Measurements from ENCODE around the gene VPS9D1. TPM values are rescaled to one million over a fixed set of nuclear protein-coding genes. Genes with fewer than 3 reads are reported as not detected.

VPS9D1 gene
- total and polyA plus RNA-seq, 2 experiments from 2014 or later: 2.1 to 2.2 TPM

DNA sequence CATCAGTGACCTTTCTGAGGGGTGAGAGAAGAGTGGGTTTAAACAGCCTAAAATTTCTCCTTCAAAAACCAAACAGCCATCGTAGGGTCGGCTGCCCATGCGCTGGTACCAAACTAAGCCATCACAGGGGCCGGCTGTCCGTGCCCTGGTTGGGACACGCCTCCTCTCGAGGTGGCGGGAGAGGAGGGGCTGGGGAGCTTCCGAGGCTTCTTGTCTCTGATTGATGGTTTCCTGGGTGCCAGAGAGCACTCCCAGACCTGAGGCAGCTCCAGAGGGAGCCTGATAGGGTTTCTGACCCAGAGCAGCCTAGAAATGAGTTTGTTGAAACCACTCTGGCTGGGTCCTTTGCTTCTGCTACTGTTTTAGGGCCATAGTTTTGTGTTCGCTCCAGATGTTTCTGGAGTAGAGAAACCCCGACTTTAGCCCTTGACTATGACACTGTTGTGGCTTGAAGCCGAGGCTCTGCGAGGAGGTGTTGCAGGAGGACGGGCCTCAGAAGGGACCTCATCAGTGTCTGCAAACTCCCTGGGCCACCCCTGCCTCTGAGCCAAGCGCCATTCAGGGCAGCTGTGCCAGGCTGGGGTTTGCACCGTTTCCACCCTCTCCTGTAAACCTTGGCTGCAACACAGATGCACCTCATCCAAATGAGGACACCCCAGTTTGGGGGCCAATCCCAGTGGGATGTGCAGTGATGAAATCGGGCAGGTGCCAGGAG is 6.9 kb upstream of the VPS9D1 start:
- Histone ChIP-seq H3K79me2 (replicated peaks; ENCODE audit: insufficient read depth) (no peaks in the 10 kb centered on the region), H3K4me2 (no peak overlapping the region), H3F3A (replicated peaks; ENCODE audit: low read depth) (0 out of 2 replicates have a peak, but pooled peaks cover 15% of the 10 kb centered on the region), H3K27ac (ENCODE audit: low read depth) (no peak overlapping the region), H2AFZ (no peak overlapping the region), H3K4me1 (ENCODE audit: insufficient read depth) (peaks cover 4% of the 10 kb centered on the region; the same call in 1 of the 2 replicates), H4K20me1 (replicated peaks; ENCODE audit: insufficient read depth) (peaks cover 21% of the 10 kb centered on the region; the same call in 1 of the 2 replicates), H3K4me3 (no peak overlapping the region), H3K36me3 (ENCODE audit: insufficient read depth) (0 out of 2 replicates have a peak, but pooled peaks cover 4% of the 10 kb centered on the region), H3K27me3 (ENCODE audit: insufficient read depth) (peaks cover 28% of the 10 kb centered on the region), H3K9me2 (ENCODE audit: insufficient read depth) (no peaks in the 10 kb centered on the region)
- no peak overlapping the region for H3K4me3 Mint-ChIP-seq
- peaks cover 29% of the 10 kb centered on the region for H3K27me3 Mint-ChIP-seq (ENCODE audit: insufficient read depth, low read depth, poor library complexity)
- H3K27ac Mint-ChIP-seq: no peak overlapping the region
- DNase-seq (ENCODE audit: low spot score): no peak
- TF ChIP-seq POLR2AphosphoS5 (IDR thresholded peaks at IDR 0.05; ENCODE audit: low read depth): no peak
- TF ChIP-seq ZNF114 (CRISPR knock-in tag; IDR thresholded peaks at IDR 0.05): no peak
- TF ChIP-seq, protein P1, sequence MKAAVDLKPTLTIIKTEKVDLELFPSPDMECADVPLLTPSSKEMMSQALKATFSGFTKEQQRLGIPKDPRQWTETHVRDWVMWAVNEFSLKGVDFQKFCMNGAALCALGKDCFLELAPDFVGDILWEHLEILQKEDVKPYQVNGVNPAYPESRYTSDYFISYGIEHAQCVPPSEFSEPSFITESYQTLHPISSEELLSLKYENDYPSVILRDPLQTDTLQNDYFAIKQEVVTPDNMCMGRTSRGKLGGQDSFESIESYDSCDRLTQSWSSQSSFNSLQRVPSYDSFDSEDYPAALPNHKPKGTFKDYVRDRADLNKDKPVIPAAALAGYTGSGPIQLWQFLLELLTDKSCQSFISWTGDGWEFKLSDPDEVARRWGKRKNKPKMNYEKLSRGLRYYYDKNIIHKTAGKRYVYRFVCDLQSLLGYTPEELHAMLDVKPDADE (IDR thresholded peaks at IDR 0.05): no peak
- TF ChIP-seq, protein P2, sequence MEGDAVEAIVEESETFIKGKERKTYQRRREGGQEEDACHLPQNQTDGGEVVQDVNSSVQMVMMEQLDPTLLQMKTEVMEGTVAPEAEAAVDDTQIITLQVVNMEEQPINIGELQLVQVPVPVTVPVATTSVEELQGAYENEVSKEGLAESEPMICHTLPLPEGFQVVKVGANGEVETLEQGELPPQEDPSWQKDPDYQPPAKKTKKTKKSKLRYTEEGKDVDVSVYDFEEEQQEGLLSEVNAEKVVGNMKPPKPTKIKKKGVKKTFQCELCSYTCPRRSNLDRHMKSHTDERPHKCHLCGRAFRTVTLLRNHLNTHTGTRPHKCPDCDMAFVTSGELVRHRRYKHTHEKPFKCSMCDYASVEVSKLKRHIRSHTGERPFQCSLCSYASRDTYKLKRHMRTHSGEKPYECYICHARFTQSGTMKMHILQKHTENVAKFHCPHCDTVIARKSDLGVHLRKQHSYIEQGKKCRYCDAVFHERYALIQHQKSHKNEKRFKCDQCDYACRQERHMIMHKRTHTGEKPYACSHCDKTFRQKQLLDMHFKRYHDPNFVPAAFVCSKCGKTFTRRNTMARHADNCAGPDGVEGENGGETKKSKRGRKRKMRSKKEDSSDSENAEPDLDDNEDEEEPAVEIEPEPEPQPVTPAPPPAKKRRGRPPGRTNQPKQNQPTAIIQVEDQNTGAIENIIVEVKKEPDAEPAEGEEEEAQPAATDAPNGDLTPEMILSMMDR (conservative IDR thresholded peaks at IDR 0.05; ENCODE audit: low read depth in 2 of 2): no peak
- TF ChIP-seq JUNB (IDR thresholded peaks at IDR 0.05; ENCODE audit: unreplicated experiment): no peak
- TF ChIP-seq, protein P3, sequence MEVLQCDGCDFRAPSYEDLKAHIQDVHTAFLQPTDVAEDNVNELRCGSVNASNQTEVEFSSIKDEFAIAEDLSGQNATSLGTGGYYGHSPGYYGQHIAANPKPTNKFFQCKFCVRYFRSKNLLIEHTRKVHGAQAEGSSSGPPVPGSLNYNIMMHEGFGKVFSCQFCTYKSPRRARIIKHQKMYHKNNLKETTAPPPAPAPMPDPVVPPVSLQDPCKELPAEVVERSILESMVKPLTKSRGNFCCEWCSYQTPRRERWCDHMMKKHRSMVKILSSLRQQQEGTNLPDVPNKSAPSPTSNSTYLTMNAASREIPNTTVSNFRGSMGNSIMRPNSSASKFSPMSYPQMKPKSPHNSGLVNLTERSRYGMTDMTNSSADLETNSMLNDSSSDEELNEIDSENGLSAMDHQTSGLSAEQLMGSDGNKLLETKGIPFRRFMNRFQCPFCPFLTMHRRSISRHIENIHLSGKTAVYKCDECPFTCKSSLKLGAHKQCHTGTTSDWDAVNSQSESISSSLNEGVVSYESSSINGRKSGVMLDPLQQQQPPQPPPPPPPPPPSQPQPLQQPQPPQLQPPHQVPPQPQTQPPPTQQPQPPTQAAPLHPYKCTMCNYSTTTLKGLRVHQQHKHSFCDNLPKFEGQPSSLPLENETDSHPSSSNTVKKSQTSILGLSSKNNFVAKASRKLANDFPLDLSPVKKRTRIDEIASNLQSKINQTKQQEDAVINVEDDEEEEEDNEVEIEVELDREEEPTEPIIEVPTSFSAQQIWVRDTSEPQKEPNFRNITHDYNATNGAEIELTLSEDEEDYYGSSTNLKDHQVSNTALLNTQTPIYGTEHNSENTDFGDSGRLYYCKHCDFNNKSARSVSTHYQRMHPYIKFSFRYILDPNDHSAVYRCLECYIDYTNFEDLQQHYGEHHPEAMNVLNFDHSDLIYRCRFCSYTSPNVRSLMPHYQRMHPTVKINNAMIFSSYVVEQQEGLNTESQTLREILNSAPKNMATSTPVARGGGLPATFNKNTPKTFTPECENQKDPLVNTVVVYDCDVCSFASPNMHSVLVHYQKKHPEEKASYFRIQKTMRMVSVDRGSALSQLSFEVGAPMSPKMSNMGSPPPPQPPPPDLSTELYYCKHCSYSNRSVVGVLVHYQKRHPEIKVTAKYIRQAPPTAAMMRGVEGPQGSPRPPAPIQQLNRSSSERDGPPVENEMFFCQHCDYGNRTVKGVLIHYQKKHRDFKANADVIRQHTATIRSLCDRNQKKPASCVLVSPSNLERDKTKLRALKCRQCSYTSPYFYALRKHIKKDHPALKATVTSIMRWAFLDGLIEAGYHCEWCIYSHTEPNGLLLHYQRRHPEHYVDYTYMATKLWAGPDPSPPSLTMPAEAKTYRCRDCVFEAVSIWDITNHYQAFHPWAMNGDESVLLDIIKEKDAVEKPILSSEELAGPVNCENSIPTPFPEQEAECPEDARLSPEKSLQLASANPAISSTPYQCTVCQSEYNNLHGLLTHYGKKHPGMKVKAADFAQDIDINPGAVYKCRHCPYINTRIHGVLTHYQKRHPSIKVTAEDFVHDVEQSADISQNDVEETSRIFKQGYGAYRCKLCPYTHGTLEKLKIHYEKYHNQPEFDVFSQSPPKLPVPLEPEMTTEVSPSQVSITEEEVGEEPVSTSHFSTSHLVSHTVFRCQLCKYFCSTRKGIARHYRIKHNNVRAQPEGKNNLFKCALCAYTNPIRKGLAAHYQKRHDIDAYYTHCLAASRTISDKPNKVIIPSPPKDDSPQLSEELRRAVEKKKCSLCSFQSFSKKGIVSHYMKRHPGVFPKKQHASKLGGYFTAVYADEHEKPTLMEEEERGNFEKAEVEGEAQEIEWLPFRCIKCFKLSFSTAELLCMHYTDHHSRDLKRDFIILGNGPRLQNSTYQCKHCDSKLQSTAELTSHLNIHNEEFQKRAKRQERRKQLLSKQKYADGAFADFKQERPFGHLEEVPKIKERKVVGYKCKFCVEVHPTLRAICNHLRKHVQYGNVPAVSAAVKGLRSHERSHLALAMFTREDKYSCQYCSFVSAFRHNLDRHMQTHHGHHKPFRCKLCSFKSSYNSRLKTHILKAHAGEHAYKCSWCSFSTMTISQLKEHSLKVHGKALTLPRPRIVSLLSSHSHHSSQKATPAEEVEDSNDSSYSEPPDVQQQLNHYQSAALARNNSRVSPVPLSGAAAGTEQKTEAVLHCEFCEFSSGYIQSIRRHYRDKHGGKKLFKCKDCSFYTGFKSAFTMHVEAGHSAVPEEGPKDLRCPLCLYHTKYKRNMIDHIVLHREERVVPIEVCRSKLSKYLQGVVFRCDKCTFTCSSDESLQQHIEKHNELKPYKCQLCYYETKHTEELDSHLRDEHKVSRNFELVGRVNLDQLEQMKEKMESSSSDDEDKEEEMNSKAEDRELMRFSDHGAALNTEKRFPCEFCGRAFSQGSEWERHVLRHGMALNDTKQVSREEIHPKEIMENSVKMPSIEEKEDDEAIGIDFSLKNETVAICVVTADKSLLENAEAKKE (CRISPR knock-in tag; IDR thresholded peaks at IDR 0.05): no peak
- no peak for TF ChIP-seq NANOG (IDR thresholded peaks at IDR 0.05; ENCODE audit: borderline replicate concordance)
- TF ChIP-seq, protein P4, sequence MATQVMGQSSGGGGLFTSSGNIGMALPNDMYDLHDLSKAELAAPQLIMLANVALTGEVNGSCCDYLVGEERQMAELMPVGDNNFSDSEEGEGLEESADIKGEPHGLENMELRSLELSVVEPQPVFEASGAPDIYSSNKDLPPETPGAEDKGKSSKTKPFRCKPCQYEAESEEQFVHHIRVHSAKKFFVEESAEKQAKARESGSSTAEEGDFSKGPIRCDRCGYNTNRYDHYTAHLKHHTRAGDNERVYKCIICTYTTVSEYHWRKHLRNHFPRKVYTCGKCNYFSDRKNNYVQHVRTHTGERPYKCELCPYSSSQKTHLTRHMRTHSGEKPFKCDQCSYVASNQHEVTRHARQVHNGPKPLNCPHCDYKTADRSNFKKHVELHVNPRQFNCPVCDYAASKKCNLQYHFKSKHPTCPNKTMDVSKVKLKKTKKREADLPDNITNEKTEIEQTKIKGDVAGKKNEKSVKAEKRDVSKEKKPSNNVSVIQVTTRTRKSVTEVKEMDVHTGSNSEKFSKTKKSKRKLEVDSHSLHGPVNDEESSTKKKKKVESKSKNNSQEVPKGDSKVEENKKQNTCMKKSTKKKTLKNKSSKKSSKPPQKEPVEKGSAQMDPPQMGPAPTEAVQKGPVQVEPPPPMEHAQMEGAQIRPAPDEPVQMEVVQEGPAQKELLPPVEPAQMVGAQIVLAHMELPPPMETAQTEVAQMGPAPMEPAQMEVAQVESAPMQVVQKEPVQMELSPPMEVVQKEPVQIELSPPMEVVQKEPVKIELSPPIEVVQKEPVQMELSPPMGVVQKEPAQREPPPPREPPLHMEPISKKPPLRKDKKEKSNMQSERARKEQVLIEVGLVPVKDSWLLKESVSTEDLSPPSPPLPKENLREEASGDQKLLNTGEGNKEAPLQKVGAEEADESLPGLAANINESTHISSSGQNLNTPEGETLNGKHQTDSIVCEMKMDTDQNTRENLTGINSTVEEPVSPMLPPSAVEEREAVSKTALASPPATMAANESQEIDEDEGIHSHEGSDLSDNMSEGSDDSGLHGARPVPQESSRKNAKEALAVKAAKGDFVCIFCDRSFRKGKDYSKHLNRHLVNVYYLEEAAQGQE (IDR thresholded peaks at IDR 0.05; ENCODE audit: unreplicated experiment): no peak
- no peak for TF ChIP-seq EZH2phosphoT487 (IDR thresholded peaks at IDR 0.05; ENCODE audit: unreplicated experiment)
- no peak for TF ChIP-seq ZNF331 (CRISPR knock-in tag; IDR thresholded peaks at IDR 0.05; ENCODE audit: low read depth)
- no peak for TF ChIP-seq STAT1 (IDR thresholded peaks at IDR 0.05; ENCODE audit: unreplicated experiment)
- no peak for TF ChIP-seq EZH2 (IDR thresholded peaks at IDR 0.05; ENCODE audit: low read depth, unreplicated experiment)
- TF ChIP-seq CREB1 (CRISPR knock-in tag; IDR thresholded peaks at IDR 0.05; ENCODE audit: low read depth): no peak
- H3K36me3 Mint-ChIP-seq (ENCODE audit: low read depth): peaks cover 42% of the 10 kb centered on the region
- H3K4me1 Mint-ChIP-seq: peaks cover 19% of the 10 kb centered on the region
- H3K9me3 Mint-ChIP-seq: no peaks in the 10 kb centered on the region; the same call in 1 of the 3 replicates
- peak; percentile 10; the same call in 2 of the 3 replicates for ATAC-seq

Measured in GM23338 (cell line).